HUES6 (cell line): ENCODE data around the gene LSM4.

Experiments
- H3K27ac ChIP-seq: 2 replicates; pipeline ENCODE4 v1.7.0; 2013; ENCODE audit warnings: low read depth, mild to moderate bottlenecking, low read length, inconsistent platforms
- H3K27me3 ChIP-seq: 2 replicates; pipeline ENCODE4 v1.6.1; 2013; ENCODE audit warnings: low read length; ENCODE audit not compliant: control insufficient read depth, insufficient read depth
- H3K36me3 ChIP-seq: 2 replicates; pipeline ENCODE4 v1.6.1; 2013; ENCODE audit warnings: low read length; ENCODE audit not compliant: control insufficient read depth, insufficient read depth
- H3K4me1 ChIP-seq: 2 replicates; pipeline ENCODE4 v1.6.1; 2013; ENCODE audit warnings: low read length; ENCODE audit not compliant: control insufficient read depth, insufficient read depth
- H3K4me3 ChIP-seq: 2 replicates; pipeline ENCODE4 v1.5.1; 2013; ENCODE audit warnings: low read depth, low read length
- H3K9ac ChIP-seq: one replicate; pipeline ENCODE4 v1.6.1; 2013; ENCODE audit warnings: mild to moderate bottlenecking, low read length
- H3K9me3 ChIP-seq: 2 replicates; pipeline ENCODE4 v1.6.1; 2013; ENCODE audit warnings: low read depth, low read length; ENCODE audit not compliant: control insufficient read depth, insufficient read depth

LSM4 gene

DNA sequence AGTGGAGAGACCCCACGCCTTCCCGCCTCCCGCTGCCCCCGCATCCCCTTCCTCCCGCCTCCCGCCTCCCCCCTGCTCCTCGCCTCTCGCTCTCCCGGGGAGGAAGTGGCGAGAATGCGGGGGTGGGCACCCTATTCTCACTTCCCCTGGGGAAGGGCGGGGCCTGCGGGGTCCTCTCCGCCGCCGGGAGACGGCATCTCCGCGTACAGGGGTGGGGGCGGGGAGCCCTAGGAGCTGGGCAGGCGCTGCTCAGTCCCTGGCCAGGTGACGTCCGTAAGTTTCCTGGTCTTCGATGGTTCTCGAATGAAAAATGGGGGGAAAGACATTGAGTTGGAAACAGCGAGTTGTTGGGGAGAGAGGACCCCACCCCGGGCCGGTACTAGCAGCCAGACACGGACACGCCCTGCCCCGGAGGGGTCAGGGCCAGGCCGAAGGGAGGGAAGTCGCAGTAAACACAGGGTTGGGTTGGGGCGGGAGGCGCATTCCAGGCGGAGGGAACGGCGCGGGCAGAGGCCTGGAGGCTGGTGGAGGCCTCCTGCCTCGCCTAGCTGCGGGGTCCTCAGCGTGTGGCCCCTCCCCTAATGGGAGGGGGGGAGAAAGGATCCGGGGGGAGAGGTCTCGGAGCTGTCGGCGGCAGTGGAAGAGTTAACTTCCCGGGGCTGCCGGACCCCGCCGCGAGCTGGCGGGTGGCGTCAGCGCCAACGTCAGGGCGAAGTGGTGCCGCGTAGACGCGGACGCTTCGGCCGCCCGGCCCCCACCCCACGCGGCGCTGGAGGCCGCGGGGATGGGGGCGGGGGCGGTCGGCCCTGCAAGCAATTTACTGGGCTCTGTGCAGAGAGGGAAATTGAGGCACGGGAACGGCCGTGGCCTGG is 31.1 kb downstream of the LSM4 start:
- Histone ChIP-seq H3K4me1 (peaks cover 34% of the 10 kb centered on the region), H3K9me3 (no peaks in the 10 kb centered on the region), H3K4me3 (peak overlapping the region; percentile 66), H3K9ac (peak overlapping the region; percentile 86), H3K27ac (peak overlapping the region; percentile 93), H3K36me3 (no peaks in the 10 kb centered on the region), H3K27me3 (no peaks in the 10 kb centered on the region)

DNA sequence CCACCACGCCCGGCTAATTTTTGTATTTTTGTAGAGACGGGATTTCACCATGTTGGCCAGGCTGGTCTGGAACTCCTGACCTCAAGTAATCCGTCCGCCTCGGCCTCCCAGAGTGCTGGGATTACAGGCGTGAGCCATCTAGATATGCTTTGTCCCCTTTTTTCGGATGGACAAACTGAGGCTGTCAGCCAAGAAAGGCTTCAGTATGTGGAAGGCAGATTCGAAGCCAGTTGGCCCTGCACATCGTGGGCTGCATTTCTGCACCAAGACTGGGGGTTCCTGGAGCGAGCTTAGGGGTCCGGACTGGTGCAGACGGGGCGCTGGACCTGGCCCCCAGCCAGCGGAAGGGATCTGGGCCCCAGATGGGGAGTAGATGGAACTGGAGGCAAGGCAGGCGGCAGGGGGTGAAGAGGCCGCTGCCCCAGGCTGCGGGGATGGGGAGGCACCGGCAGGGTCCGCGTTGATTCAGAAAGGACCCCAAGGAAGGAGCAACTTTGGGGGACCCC is 31.8 kb downstream of the LSM4 start:
- H3K27me3 ChIP-seq = no peaks in the 10 kb centered on the region
- H3K27ac ChIP-seq = peak overlapping the region; percentile 93
- H3K4me1 ChIP-seq = peaks cover 39% of the 10 kb centered on the region
- peak overlapping the region; percentile 66 for H3K4me3 ChIP-seq
- H3K9ac ChIP-seq = peak overlapping the region; percentile 66
- H3K9me3 ChIP-seq = no peaks in the 10 kb centered on the region
- H3K36me3 ChIP-seq = no peaks in the 10 kb centered on the region

- Histone ChIP-seq H3K4me3 (no peak overlapping the region), H3K27ac (no peak overlapping the region), H3K9ac (no peak overlapping the region)
Observed at GRCh38 chr19:18290302-18291018, 32.4 kb downstream of the LSM4 start.

GRCh38 chr19:18289471-18290301 is 33.2 kb downstream of the LSM4 start:
- Histone ChIP-seq H3K36me3 (no peaks in the 10 kb centered on the region), H3K9me3 (no peaks in the 10 kb centered on the region), H3K27ac (no peak overlapping the region), H3K27me3 (no peaks in the 10 kb centered on the region), H3K4me1 (peaks cover 41% of the 10 kb centered on the region), H3K4me3 (no peak overlapping the region), H3K9ac (no peak overlapping the region)

More at GRCh38 chr19:18290302-18291018, 32.4 kb downstream of the LSM4 start:
- H3K9me3 ChIP-seq = no peaks in the 10 kb centered on the region
- no peaks in the 10 kb centered on the region for H3K36me3 ChIP-seq
- peaks cover 41% of the 10 kb centered on the region for H3K4me1 ChIP-seq
- no peaks in the 10 kb centered on the region for H3K27me3 ChIP-seq

- H3K9ac ChIP-seq = peak overlapping the region; percentile 58
- H3K27me3 ChIP-seq = no peaks in the 10 kb centered on the region
- peak overlapping the region; percentile 20; the same call in 1 of the 2 replicates for H3K27ac ChIP-seq
- H3K4me1 ChIP-seq = peaks cover 28% of the 10 kb centered on the region
- no peaks in the 10 kb centered on the region for H3K9me3 ChIP-seq
- H3K4me3 ChIP-seq = peak overlapping the region; percentile 40
- H3K36me3 ChIP-seq = no peaks in the 10 kb centered on the region
Observed at GRCh38 chr19:18287836-18288772, 34.8 kb downstream of the LSM4 start.

DNA sequence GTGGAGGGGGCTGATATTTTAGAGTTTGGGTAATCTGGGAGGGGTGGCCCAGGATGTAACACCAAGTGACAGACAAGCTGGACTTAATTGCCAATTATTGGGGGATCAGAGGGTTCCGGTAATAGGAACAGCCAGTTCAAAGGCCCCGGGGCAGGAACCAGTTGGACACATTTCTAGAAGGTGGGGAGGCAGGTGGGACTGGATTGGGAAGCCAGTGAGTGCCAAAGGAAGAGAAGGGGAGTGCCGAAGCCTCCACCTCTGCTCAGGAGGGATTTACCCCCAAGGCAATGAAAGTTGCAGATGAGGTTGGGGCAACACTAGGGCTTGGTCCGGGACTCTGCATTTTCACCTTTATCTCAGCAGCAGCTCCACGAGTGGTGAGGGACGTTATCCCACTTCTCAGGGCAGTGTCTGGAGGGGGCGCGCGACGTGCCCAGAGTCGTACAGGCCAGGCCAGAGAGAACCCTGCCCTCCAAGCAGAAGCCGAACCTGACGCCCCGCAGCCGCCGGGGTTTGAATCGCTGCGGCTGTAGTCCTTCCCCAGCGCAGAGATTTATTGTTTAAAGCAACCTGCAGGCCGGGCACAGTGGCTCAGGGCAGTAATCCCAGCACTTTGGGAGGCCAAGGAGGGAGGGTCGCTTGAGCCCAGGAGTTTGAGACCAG is 35.8 kb downstream of the LSM4 start:
- Histone ChIP-seq H3K27me3 (no peaks in the 10 kb centered on the region), H3K4me3 (peak overlapping the region; percentile 40), H3K27ac (peak overlapping the region; percentile 20; the same call in 1 of the 2 replicates), H3K4me1 (peaks cover 32% of the 10 kb centered on the region), H3K36me3 (no peaks in the 10 kb centered on the region), H3K9ac (peak overlapping the region; percentile 58), H3K9me3 (no peaks in the 10 kb centered on the region)

- Histone ChIP-seq H3K4me1 (peaks cover 28% of the 10 kb centered on the region), H3K36me3 (no peaks in the 10 kb centered on the region), H3K9me3 (no peaks in the 10 kb centered on the region), H3K27me3 (no peaks in the 10 kb centered on the region), H3K27ac (no peak overlapping the region), H3K9ac (no peak overlapping the region), H3K4me3 (no peak overlapping the region)
Observed at GRCh38 chr19:18284712-18285360, 38.0 kb downstream of the LSM4 start.

- peaks cover 32% of the 10 kb centered on the region for H3K4me1 ChIP-seq
- peaks cover 8% of the 10 kb centered on the region for H3K36me3 ChIP-seq
- H3K9me3 ChIP-seq = no peaks in the 10 kb centered on the region
- no peak overlapping the region for H3K9ac ChIP-seq
- no peaks in the 10 kb centered on the region for H3K27me3 ChIP-seq
- no peak overlapping the region for H3K27ac ChIP-seq
- H3K4me3 ChIP-seq = no peak overlapping the region
Observed at GRCh38 chr19:18283338-18283737, 39.5 kb downstream of the LSM4 start.

- Histone ChIP-seq H3K9ac (peak overlapping the region; percentile 91), H3K27ac (peak overlapping the region; percentile 98; the same call in 1 of the 2 replicates), H3K4me3 (peak overlapping the region; percentile 72), H3K4me1 (peaks cover 32% of the 10 kb centered on the region), H3K27me3 (no peaks in the 10 kb centered on the region), H3K9me3 (no peaks in the 10 kb centered on the region), H3K36me3 (peaks cover 13% of the 10 kb centered on the region)
Observed at GRCh38 chr19:18282788-18283141, 40.1 kb downstream of the LSM4 start.
